Tibial nerve (tissue), 4 donors: ENCODE results near the gene MLLT6. TPM values are rescaled to one million over a fixed set of nuclear protein-coding genes. Genes with fewer than 3 reads are reported as not detected.

Experiments used
- DNase-seq, 2 donors: peaks; one replicate each; pipeline ENCODE4 v3.0.0-alpha.2; 2019; ENCODE audit warnings: low spot score in 2 of 2
- H3K27ac ChIP-seq, 4 donors: fragments of 200-600 bp; sonication (generic) in 3 of 4; one replicate each; pipeline ENCODE4 v1.5.1; 2017 to 2019; ENCODE audit warnings: mild to moderate bottlenecking in 1 of 4
- H3K27me3 ChIP-seq, 2 donors: fragments of 200-600 bp; sonication (generic) in 1 of 2; one replicate each; pipeline versions ENCODE4 v1.5.1 to v1.6.0; 2017 to 2019
- H3K36me3 ChIP-seq, 3 donors: fragments of 200-600 bp; sonication (generic); one replicate each; pipeline ENCODE4 v1.5.1; 2018 to 2019
- H3K4me1 ChIP-seq, 4 donors: fragments of 200-600 bp; sonication (generic) in 3 of 4; one replicate each; pipeline ENCODE4 v1.5.1; 2017 to 2019
- H3K4me3 ChIP-seq, 4 donors: fragments of 200-600 bp; sonication (generic) in 3 of 4; one replicate each; pipeline ENCODE4 v1.5.1; 2017 to 2019; ENCODE audit warnings: mild to moderate bottlenecking in 1 of 4, moderate library complexity in 1 of 4
- H3K9me3 ChIP-seq, 4 donors: fragments of 200-600 bp; sonication (generic) in 3 of 4; one replicate each; pipeline ENCODE4 v1.5.1; 2017 to 2019
- CTCF ChIP-seq, 5 experiments: fragments of 200-600 bp in 3 of 5; fragments of 450-650 bp in 2 of 5; sonication (generic) in 3 of 5; IDR thresholded peaks; one replicate each; pipeline ENCODE4 v1.5.1; 2016 to 2019; ENCODE audit warnings: antibody characterized with exemption in 5 of 5, mild to moderate bottlenecking in 3 of 5, moderate library complexity in 2 of 5
- EP300 ChIP-seq, 2 donors: sonication (generic); formaldehyde crosslinking; IDR thresholded peaks; one replicate each; pipeline ENCODE4 v1.6.1; 2017; ENCODE audit warnings: antibody characterized with exemption in 2 of 2, mild to moderate bottlenecking in 1 of 2
- POLR2A ChIP-seq, 2 donors: fragments of 450-650 bp; IDR thresholded peaks; one replicate each; pipeline ENCODE4 v1.6.1; 2017; ENCODE audit warnings: antibody characterized with exemption in 2 of 2, mild to moderate bottlenecking in 2 of 2, moderate library complexity in 2 of 2
- WGBS, 2 donors: methylation state at CpG; one replicate each; pipeline ENCODE4 v1.1.5; 2018; 5-methylcytosine and 5-hydroxymethylcytosine counted together
- total RNA-seq, 4 donors: library from RNA; depleted of rRNA; stranded (reverse); fragments of >200 nt; gene quantifications; one replicate each; pipeline ENCODE4 v1.1.0, GENCODE V29; 2016

Gene MLLT6
- total RNA-seq, 4 donors from 2014 or later = 83.9 to 185 (median 116) TPM

GRCh38 chr17:38705803-38706504 is 881 bp downstream of the MLLT6 start:
- WGBS, 2 donors = 1% methylated on average over 30 to 36 of the region's 38 CpGs
- Histone ChIP-seq H3K4me3 (peak overlapping the region; percentile 66 to 87 (median 80)), H3K9me3 (no peaks in the 10 kb centered on the region), H3K4me1 (peaks cover 0 to 43% (median 20%) of the 10 kb centered on the region in 4 donors), H3K36me3 (peaks cover 0 to 34% (median 0%) of the 10 kb centered on the region in 3 donors), H3K27ac (peak overlapping the region; percentile 92 to 98 (median 96)), H3K27me3 (no peaks in the 10 kb centered on the region)
- peak; percentile 35 to 43 for DNase-seq
- TF ChIP-seq POLR2A (IDR thresholded peaks at IDR 0.05) (no peak), EP300 (IDR thresholded peaks at IDR 0.05) (peak in 1 of 2 donors; percentile 23)

- TF ChIP-seq EP300 (IDR thresholded peaks at IDR 0.05) (no peak), CTCF (IDR thresholded peaks at IDR 0.05) (no peak), POLR2A (IDR thresholded peaks at IDR 0.05) (no peak)
These were observed 1.6 kb downstream of the MLLT6 start for GRCh38 chr17:38706505-38707216.

GRCh38 chr17:38707678-38708351 is 2.7 kb downstream of the MLLT6 start:
- Histone ChIP-seq H3K9me3 (no peaks in the 10 kb centered on the region), H3K4me1 (peaks cover 0 to 31% (median 13%) of the 10 kb centered on the region in 4 donors), H3K36me3 (peaks cover 0 to 53% (median 0%) of the 10 kb centered on the region in 3 donors), H3K27ac (peak overlapping the region in 1 of 4 donors; percentile 98), H3K27me3 (no peaks in the 10 kb centered on the region), H3K4me3 (no peak overlapping the region)
- no peak for DNase-seq
- WGBS, 2 donors = 73% methylated on average over 21 of the region's 21 CpGs
- TF ChIP-seq EP300 (IDR thresholded peaks at IDR 0.05) (no peak), POLR2A (IDR thresholded peaks at IDR 0.05) (no peak), CTCF (IDR thresholded peaks at IDR 0.05) (no peak)

More at GRCh38 chr17:38706505-38707216, 1.6 kb downstream of the MLLT6 start:
- 14% methylated on average over 17 to 19 of the region's 20 CpGs for WGBS, 2 donors
- Histone ChIP-seq H3K36me3 (peaks cover 0 to 41% (median 0%) of the 10 kb centered on the region in 3 donors), H3K9me3 (no peaks in the 10 kb centered on the region), H3K27ac (peak overlapping the region; percentile 92 to 98 (median 96)), H3K4me3 (peak overlapping the region; percentile 66 to 87 (median 80)), H3K27me3 (no peaks in the 10 kb centered on the region), H3K4me1 (peaks cover 0 to 36% (median 13%) of the 10 kb centered on the region in 4 donors)
- no peak for DNase-seq

- peaks cover 0 to 67% (median 0%) of the 10 kb centered on the region in 3 donors for H3K36me3 ChIP-seq
- H3K4me3 ChIP-seq = no peak overlapping the region
- H3K9me3 ChIP-seq = no peaks in the 10 kb centered on the region
- 90 to 91% methylated on average over 17 to 18 of the region's 18 CpGs for WGBS, 2 donors
- no peak for DNase-seq
- no peak overlapping the region for H3K27ac ChIP-seq
- TF ChIP-seq POLR2A (IDR thresholded peaks at IDR 0.05) = no peak
- no peak for TF ChIP-seq CTCF (IDR thresholded peaks at IDR 0.05)
- TF ChIP-seq EP300 (IDR thresholded peaks at IDR 0.05) = no peak
- H3K4me1 ChIP-seq = peaks cover 0 to 17% (median 9%) of the 10 kb centered on the region in 4 donors
- no peaks in the 10 kb centered on the region for H3K27me3 ChIP-seq
These were observed 4.2 kb downstream of the MLLT6 start for GRCh38 chr17:38709104-38709820.
